ENCODE results near the gene MCFD2.

MCFD2 gene

DNA sequence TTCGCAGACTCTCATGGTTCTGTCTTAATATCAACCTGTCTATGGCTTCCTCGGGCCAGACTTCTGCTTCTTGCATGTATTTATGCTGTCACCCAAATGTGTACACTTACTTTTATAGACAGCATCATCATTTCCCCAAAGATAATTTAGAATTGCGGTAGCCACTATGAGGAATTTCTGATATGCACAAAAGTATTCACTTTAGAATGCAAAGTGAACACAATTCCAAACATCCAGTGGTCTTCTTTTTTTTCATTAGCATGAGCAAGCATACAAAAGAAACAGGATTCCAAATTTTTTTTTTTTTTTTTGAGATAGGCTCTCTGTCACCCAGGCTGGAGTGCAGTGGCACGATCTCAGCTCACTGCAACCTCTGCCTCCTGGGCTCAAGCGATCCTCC is 21.0 kb upstream of the MCFD2 start:
- H3K4me1 ChIP-seq (ENCODE audit: low read length): peaks cover 9% of the 10 kb centered on the region
- no peak overlapping the region for H3K27ac ChIP-seq (ENCODE audit: low read length)
- no peak overlapping the region for H2AFZ ChIP-seq (ENCODE audit: low read depth, low read length)
- no peaks in the 10 kb centered on the region for H3K9me3 ChIP-seq (ENCODE audit: insufficient read depth, low read length)
- no peaks in the 10 kb centered on the region for H4K20me1 ChIP-seq (ENCODE audit: insufficient read depth, low read length)
- H3K36me3 ChIP-seq (replicated peaks; ENCODE audit: low read depth, low read length): no peaks in the 10 kb centered on the region
- H3K4me2 ChIP-seq (ENCODE audit: low read length): no peak overlapping the region
- no peak for TF ChIP-seq EZH2phosphoT487 (IDR thresholded peaks at IDR 0.05; ENCODE audit: low read depth)
- TF ChIP-seq, protein P1, sequence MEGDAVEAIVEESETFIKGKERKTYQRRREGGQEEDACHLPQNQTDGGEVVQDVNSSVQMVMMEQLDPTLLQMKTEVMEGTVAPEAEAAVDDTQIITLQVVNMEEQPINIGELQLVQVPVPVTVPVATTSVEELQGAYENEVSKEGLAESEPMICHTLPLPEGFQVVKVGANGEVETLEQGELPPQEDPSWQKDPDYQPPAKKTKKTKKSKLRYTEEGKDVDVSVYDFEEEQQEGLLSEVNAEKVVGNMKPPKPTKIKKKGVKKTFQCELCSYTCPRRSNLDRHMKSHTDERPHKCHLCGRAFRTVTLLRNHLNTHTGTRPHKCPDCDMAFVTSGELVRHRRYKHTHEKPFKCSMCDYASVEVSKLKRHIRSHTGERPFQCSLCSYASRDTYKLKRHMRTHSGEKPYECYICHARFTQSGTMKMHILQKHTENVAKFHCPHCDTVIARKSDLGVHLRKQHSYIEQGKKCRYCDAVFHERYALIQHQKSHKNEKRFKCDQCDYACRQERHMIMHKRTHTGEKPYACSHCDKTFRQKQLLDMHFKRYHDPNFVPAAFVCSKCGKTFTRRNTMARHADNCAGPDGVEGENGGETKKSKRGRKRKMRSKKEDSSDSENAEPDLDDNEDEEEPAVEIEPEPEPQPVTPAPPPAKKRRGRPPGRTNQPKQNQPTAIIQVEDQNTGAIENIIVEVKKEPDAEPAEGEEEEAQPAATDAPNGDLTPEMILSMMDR (IDR thresholded peaks at IDR 0.05; ENCODE audit: low read depth, low read length): no peak
- H3K79me2 ChIP-seq (ENCODE audit: low read length): peaks cover 2% of the 10 kb centered on the region; the same call in 1 of the 2 replicates
- H3K9ac ChIP-seq (ENCODE audit: low read length): no peak overlapping the region
- H3K27me3 ChIP-seq (ENCODE audit: low read depth, low read length): no peaks in the 10 kb centered on the region
- H3K4me3 ChIP-seq (ENCODE audit: low read length): no peak overlapping the region

DNA sequence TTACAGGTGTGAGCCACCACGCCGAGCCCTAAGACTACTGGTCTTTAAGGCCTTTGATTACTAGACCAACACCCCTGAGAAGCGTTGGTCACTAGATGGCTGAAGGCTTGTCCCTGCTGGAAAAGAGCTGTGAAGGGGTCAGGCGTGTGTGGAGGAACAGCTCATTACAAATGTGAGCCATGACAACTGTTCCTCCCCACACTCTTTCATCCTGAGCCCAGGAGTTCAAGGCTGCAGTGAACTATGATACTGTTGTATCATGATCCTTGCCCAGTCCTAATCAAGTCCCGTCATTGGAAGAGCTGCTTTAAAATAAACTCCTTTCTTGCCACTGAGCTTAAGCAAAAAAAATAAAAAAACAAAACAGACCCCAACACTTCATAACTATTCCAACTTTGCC is 19.5 kb upstream of the MCFD2 start:
- Histone ChIP-seq H3K36me3 (replicated peaks; ENCODE audit: low read depth, low read length) (no peaks in the 10 kb centered on the region), H4K20me1 (ENCODE audit: insufficient read depth, low read length) (no peaks in the 10 kb centered on the region), H3K4me1 (ENCODE audit: low read length) (peaks cover 4% of the 10 kb centered on the region), H3K9me3 (ENCODE audit: insufficient read depth, low read length) (no peaks in the 10 kb centered on the region), H3K4me3 (ENCODE audit: low read length) (no peak overlapping the region), H3K27me3 (ENCODE audit: low read depth, low read length) (no peaks in the 10 kb centered on the region), H3K9ac (ENCODE audit: low read length) (no peak overlapping the region), H3K4me2 (ENCODE audit: low read length) (no peak overlapping the region), H3K27ac (ENCODE audit: low read length) (no peak overlapping the region), H2AFZ (ENCODE audit: low read depth, low read length) (no peak overlapping the region), H3K79me2 (ENCODE audit: low read length) (no peaks in the 10 kb centered on the region)
- TF ChIP-seq, protein P1 (IDR thresholded peaks at IDR 0.05; ENCODE audit: low read depth, low read length): no peak
- TF ChIP-seq EZH2phosphoT487 (IDR thresholded peaks at IDR 0.05; ENCODE audit: low read depth): no peak

DNA sequence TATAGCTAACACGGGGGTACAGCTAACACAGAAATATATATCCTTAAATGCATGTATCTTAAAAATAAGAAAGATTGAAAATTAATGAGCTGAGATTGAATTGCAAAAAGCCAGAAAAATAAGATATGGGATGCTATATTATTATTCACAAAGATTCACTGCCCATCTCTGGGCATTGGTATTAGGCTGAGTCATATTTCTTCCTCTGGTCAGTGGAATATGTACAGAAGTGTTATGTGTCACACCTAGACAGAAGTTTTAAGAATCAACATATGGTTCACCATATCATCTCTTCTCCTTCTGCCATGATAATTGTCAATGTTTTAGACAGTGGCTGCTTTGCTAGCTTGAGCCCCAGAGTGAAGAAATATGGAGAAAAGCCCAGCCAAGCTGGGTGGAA is 14.0 kb upstream of the MCFD2 start:
- Histone ChIP-seq H3K4me3 (ENCODE audit: low read length) (no peak overlapping the region), H3K9me3 (ENCODE audit: insufficient read depth, low read length) (peaks cover 14% of the 10 kb centered on the region; the same call in 1 of the 2 replicates), H3K79me2 (ENCODE audit: low read length) (no peaks in the 10 kb centered on the region), H3K27me3 (ENCODE audit: low read depth, low read length) (no peaks in the 10 kb centered on the region), H2AFZ (ENCODE audit: low read depth, low read length) (no peak overlapping the region), H3K9ac (ENCODE audit: low read length) (no peak overlapping the region), H3K36me3 (replicated peaks; ENCODE audit: low read depth, low read length) (peaks cover 12% of the 10 kb centered on the region), H4K20me1 (ENCODE audit: insufficient read depth, low read length) (no peaks in the 10 kb centered on the region), H3K4me1 (ENCODE audit: low read length) (no peaks in the 10 kb centered on the region), H3K4me2 (ENCODE audit: low read length) (no peak overlapping the region), H3K27ac (ENCODE audit: low read length) (no peak overlapping the region)
- TF ChIP-seq EZH2phosphoT487 (IDR thresholded peaks at IDR 0.05; ENCODE audit: low read depth): no peak
- TF ChIP-seq, protein P1 (IDR thresholded peaks at IDR 0.05; ENCODE audit: low read depth, low read length): no peak

DNA sequence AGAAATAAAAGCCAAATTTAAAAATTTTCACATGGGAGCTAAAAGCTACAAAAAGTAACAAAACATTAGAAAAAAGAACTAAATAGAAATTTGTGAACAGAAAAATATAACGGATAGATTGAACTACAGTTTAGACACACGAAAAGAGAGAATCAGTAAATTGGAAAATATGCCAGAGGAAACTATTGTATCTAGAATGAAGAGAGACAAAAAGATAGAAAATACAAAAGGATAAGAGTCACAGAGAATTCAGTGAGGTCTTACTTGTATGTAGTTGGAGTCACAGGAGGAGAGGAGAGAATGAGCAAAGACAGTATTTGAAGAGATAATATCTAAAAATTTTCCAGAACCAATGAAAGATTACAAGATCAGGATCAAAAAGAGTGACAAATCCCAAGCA is 11.3 kb upstream of the MCFD2 start:
- H3K4me2 ChIP-seq (ENCODE audit: low read length): no peak overlapping the region
- TF ChIP-seq EZH2phosphoT487 (IDR thresholded peaks at IDR 0.05; ENCODE audit: low read depth): no peak
- TF ChIP-seq, protein P1 (IDR thresholded peaks at IDR 0.05; ENCODE audit: low read depth, low read length): no peak
- no peak overlapping the region for H3K9ac ChIP-seq (ENCODE audit: low read length)
- no peak overlapping the region for H3K4me3 ChIP-seq (ENCODE audit: low read length)
- no peak overlapping the region for H3K27ac ChIP-seq (ENCODE audit: low read length)
- H3K79me2 ChIP-seq (ENCODE audit: low read length): no peaks in the 10 kb centered on the region
- peaks cover 14% of the 10 kb centered on the region; the same call in 1 of the 2 replicates for H3K9me3 ChIP-seq (ENCODE audit: insufficient read depth, low read length)
- H4K20me1 ChIP-seq (ENCODE audit: insufficient read depth, low read length): no peaks in the 10 kb centered on the region
- H3K36me3 ChIP-seq (replicated peaks; ENCODE audit: low read depth, low read length): peaks cover 12% of the 10 kb centered on the region
- no peaks in the 10 kb centered on the region for H3K27me3 ChIP-seq (ENCODE audit: low read depth, low read length)
- H3K4me1 ChIP-seq (ENCODE audit: low read length): no peaks in the 10 kb centered on the region
- H2AFZ ChIP-seq (ENCODE audit: low read depth, low read length): no peak overlapping the region

All from OCI-LY3 (cell line).